Measurements from ENCODE around the gene IL1RN. TPM values are rescaled to one million over a fixed set of nuclear protein-coding genes. Genes with fewer than 3 reads are reported as not detected.

The IL1RN gene
- total RNA-seq, 1 donor from 2014 or later, result 0.29 TPM

GRCh38 chr2:113162869-113163268 is 35.5 kb downstream of the IL1RN start:
- TF ChIP-seq CTCF (conservative IDR thresholded peaks at IDR 0.05; ENCODE audit: low read depth, low read length), result no peak
- DNase-seq (ENCODE audit: low read depth), result no peak
- no peak overlapping the region for H3K4me3 ChIP-seq (ENCODE audit: low read depth, low read length)

GRCh38 chr2:113164215-113164929 is 37.0 kb downstream of the IL1RN start:
- no peak for DNase-seq (ENCODE audit: low read depth)
- TF ChIP-seq CTCF (conservative IDR thresholded peaks at IDR 0.05; ENCODE audit: low read depth, low read length), result no peak
- H3K4me3 ChIP-seq (ENCODE audit: low read depth, low read length), result no peak overlapping the region

- TF ChIP-seq CTCF (conservative IDR thresholded peaks at IDR 0.05; ENCODE audit: low read depth, low read length), result no peak
- DNase-seq (ENCODE audit: low read depth), result no peak
- H3K4me3 ChIP-seq (ENCODE audit: low read depth, low read length), result no peak overlapping the region
These were observed 37.7 kb downstream of the IL1RN start for GRCh38 chr2:113164930-113165585.

GRCh38 chr2:113166187-113166645 is 38.8 kb downstream of the IL1RN start:
- no peak for DNase-seq (ENCODE audit: low read depth)
- H3K4me3 ChIP-seq (ENCODE audit: low read depth, low read length), result no peak overlapping the region
- TF ChIP-seq CTCF (conservative IDR thresholded peaks at IDR 0.05; ENCODE audit: low read depth, low read length), result no peak

- TF ChIP-seq CTCF (conservative IDR thresholded peaks at IDR 0.05; ENCODE audit: low read depth, low read length), result no peak
- DNase-seq (ENCODE audit: low read depth), result no peak
- H3K4me3 ChIP-seq (ENCODE audit: low read depth, low read length), result no peak overlapping the region
These were observed 39.9 kb downstream of the IL1RN start for GRCh38 chr2:113167115-113167932.

- H3K4me3 ChIP-seq (ENCODE audit: low read depth, low read length), result no peak overlapping the region
- TF ChIP-seq CTCF (conservative IDR thresholded peaks at IDR 0.05; ENCODE audit: low read depth, low read length), result no peak
- DNase-seq (ENCODE audit: low read depth), result no peak
These were observed 40.6 kb downstream of the IL1RN start for GRCh38 chr2:113167962-113168340.

Data from epithelial cell of proximal tubule (primary cell).